SK-N-SH treated with all-trans-retinoic acid at 6 μM for 48 hours (cell line): ENCODE measurements around the gene CACNA1G.

Source experiments
- GLIS3 ChIP-seq: fragments of 250-450 bp; sonication (Bioruptor Pico); IDR thresholded peaks from 2 replicates; pipeline ENCODE4 v1.5.0; 2020; ENCODE audit warnings: mild to moderate bottlenecking, moderate library complexity
- PPARA ChIP-seq: fragments of 250-450 bp; sonication (Bioruptor Pico); IDR thresholded peaks from 2 replicates; pipeline ENCODE4 v1.5.0; 2020; ENCODE audit warnings: mild to moderate bottlenecking, borderline replicate concordance
- TOX ChIP-seq: fragments of 250-450 bp; sonication (Bioruptor Pico); IDR thresholded peaks from 2 replicates; pipeline ENCODE4 v1.8.0; 2021; ENCODE audit warnings: mild to moderate bottlenecking, moderate library complexity, borderline replicate concordance
- ZFP3 ChIP-seq: fragments of 250-450 bp; sonication (Bioruptor Pico); IDR thresholded peaks from 2 replicates; pipeline ENCODE4 v1.5.0; 2020; ENCODE audit warnings: mild to moderate bottlenecking, moderate library complexity
- TF ChIP-seq, protein P1 (sequence below): fragments of 250-450 bp; sonication (Bioruptor Pico); IDR thresholded peaks from 2 replicates; pipeline ENCODE4 v1.8.0; 2020; ENCODE audit warnings: mild to moderate bottlenecking, moderate library complexity, borderline replicate concordance

DNA sequence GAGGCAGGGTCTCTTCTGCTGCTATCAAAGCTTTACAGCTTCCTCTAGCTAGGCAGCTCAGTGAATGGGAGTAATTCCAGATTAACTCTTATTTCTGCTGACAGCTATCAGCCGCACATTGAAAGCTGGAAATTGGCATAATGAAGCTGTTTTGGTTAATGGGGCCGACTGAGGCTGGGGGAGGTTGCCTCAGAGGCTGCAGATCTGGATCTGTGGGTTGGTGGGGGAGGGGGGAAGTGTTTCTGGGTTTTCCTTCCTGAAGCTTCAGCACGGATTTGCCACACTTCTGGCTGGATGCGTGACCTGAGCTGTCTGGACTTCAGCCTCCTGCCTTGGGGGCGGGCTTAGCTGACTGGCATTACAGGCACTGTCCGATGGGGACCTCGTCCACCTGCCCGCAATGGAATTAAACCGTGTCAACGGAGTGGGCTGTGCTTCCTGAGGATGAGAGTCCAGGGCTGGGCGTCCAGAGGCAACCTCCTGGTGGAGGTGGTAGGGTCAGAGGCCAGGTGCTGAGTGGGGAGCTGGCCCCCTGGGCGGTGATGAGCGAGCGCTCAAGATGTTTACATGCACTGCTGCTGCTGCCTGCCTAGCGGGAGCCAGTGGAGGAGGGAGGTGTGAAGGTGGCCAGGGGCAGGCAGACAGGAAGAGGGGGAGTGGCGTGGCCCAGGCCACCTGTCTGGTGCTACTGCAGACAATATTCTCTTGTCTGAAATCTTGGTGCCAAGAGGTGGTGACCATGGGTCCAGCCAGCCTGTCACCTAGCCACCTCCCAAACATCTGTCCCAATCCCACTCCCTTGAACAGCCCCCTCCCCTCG lies 67.5 kb downstream of the CACNA1G start:
- TF ChIP-seq GLIS3, result no peak
- no peak for TF ChIP-seq ZFP3 (CRISPR knock-in tag)
- TF ChIP-seq TOX (CRISPR knock-in tag), result no peak
- TF ChIP-seq PPARA (CRISPR knock-in tag), result no peak
- TF ChIP-seq, protein P1, sequence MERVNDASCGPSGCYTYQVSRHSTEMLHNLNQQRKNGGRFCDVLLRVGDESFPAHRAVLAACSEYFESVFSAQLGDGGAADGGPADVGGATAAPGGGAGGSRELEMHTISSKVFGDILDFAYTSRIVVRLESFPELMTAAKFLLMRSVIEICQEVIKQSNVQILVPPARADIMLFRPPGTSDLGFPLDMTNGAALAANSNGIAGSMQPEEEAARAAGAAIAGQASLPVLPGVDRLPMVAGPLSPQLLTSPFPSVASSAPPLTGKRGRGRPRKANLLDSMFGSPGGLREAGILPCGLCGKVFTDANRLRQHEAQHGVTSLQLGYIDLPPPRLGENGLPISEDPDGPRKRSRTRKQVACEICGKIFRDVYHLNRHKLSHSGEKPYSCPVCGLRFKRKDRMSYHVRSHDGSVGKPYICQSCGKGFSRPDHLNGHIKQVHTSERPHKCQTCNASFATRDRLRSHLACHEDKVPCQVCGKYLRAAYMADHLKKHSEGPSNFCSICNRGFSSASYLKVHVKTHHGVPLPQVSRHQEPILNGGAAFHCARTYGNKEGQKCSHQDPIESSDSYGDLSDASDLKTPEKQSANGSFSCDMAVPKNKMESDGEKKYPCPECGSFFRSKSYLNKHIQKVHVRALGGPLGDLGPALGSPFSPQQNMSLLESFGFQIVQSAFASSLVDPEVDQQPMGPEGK, result no peak
